ENCODE data around the gene PISD.

Gene PISD

GRCh38 chr22:31628969-31629708, 32.9 kb downstream of the PISD start (continued):
- TF ChIP-seq TCF7L2 (IDR thresholded peaks at IDR 0.05; ENCODE audit: borderline replicate concordance, low read depth, low read length) (no peak), ZNF521 (tag by site-specific recombination; IDR thresholded peaks at IDR 0.05) (no peak), SALL2 (tag by site-specific recombination; IDR thresholded peaks at IDR 0.05; ENCODE audit: borderline replicate concordance) (no peak), ZNF660 (tag by site-specific recombination; IDR thresholded peaks at IDR 0.05) (no peak), ZNF16 (tag by site-specific recombination; IDR thresholded peaks at IDR 0.05; ENCODE audit: low read depth) (no peak), ZNF561 (tag by site-specific recombination; IDR thresholded peaks at IDR 0.05; ENCODE audit: borderline replicate concordance) (no peak), ZNF324 (tag by site-specific recombination; IDR thresholded peaks at IDR 0.05) (no peak), ZNF610 (tag by site-specific recombination; IDR thresholded peaks at IDR 0.05; ENCODE audit: borderline replicate concordance) (no peak), ZNF266 (tag by site-specific recombination; IDR thresholded peaks at IDR 0.05; ENCODE audit: low read depth) (no peak), ZNF645 (tag by site-specific recombination; IDR thresholded peaks at IDR 0.05) (0 out of 2 replicates have a peak, but pooled peaks have one; percentile 21), ZSCAN4 (tag by site-specific recombination; IDR thresholded peaks at IDR 0.05) (peak; percentile 95), ZBTB10 (tag by site-specific recombination; IDR thresholded peaks at IDR 0.05) (0 out of 2 replicates have a peak, but pooled peaks have one; percentile 56), SCRT1 (tag by site-specific recombination; IDR thresholded peaks at IDR 0.05; ENCODE audit: borderline replicate concordance) (no peak), CTCF (tag by site-specific recombination; IDR thresholded peaks at IDR 0.05) (peak; percentile 84), ZNF248 (tag by site-specific recombination; IDR thresholded peaks at IDR 0.05) (no peak), ZNF433 (tag by site-specific recombination; IDR thresholded peaks at IDR 0.05; ENCODE audit: low read depth) (no peak), ZNF274 (IDR thresholded peaks at IDR 0.05; ENCODE audit: low read length) (no peak), ZNF274 (tag by site-specific recombination; IDR thresholded peaks at IDR 0.05; ENCODE audit: borderline replicate concordance) (no peak), KLF9 (tag by site-specific recombination; IDR thresholded peaks at IDR 0.05; ENCODE audit: low read depth) (peak; percentile 97), ZNF792 (tag by site-specific recombination; IDR thresholded peaks at IDR 0.05) (no peak), KLF10 (tag by site-specific recombination; IDR thresholded peaks at IDR 0.05) (peak; percentile 83), ZNF843 (tag by site-specific recombination; IDR thresholded peaks at IDR 0.05) (no peak), TRIM28 (IDR thresholded peaks at IDR 0.05; ENCODE audit: borderline replicate concordance, low read length) (no peak), ZNF473 (tag by site-specific recombination; IDR thresholded peaks at IDR 0.05) (no peak), ZNF19 (tag by site-specific recombination; IDR thresholded peaks at IDR 0.05; ENCODE audit: low read depth) (no peak), ZNF362 (tag by site-specific recombination; IDR thresholded peaks at IDR 0.05) (no peak), YY2 (tag by site-specific recombination; IDR thresholded peaks at IDR 0.05) (0 out of 2 replicates have a peak, but pooled peaks have one; percentile 31), ZNF175 (tag by site-specific recombination; IDR thresholded peaks at IDR 0.05) (no peak), ZNF624 (tag by site-specific recombination; IDR thresholded peaks at IDR 0.05) (no peak), ZNF704 (tag by site-specific recombination; IDR thresholded peaks at IDR 0.05) (no peak), EGR2 (tag by site-specific recombination; IDR thresholded peaks at IDR 0.05; ENCODE audit: low read depth) (peak; percentile 100), ZNF76 (tag by site-specific recombination; IDR thresholded peaks at IDR 0.05; ENCODE audit: borderline replicate concordance, low read depth) (no peak)
